Measurements from ENCODE around the gene RANBP2. TPM values are rescaled to one million over a fixed set of nuclear protein-coding genes. Genes with fewer than 3 reads are reported as not detected.
"Not testable (repeated sequence)": the region's sequence is repeated elsewhere in the genome, so short reads cannot be mapped to it uniquely, and the experiment has no call there.

The RANBP2 gene
- 48.8 to 67.6 TPM (median 52.7 TPM) in 3 replicates for total RNA-seq
- long read RNA-seq, partial matches to known transcripts, result 9 of 11 reads
- long read RNA-seq, other reads (novel, unspliced or antisense), result 2 of 11 reads

DNA sequence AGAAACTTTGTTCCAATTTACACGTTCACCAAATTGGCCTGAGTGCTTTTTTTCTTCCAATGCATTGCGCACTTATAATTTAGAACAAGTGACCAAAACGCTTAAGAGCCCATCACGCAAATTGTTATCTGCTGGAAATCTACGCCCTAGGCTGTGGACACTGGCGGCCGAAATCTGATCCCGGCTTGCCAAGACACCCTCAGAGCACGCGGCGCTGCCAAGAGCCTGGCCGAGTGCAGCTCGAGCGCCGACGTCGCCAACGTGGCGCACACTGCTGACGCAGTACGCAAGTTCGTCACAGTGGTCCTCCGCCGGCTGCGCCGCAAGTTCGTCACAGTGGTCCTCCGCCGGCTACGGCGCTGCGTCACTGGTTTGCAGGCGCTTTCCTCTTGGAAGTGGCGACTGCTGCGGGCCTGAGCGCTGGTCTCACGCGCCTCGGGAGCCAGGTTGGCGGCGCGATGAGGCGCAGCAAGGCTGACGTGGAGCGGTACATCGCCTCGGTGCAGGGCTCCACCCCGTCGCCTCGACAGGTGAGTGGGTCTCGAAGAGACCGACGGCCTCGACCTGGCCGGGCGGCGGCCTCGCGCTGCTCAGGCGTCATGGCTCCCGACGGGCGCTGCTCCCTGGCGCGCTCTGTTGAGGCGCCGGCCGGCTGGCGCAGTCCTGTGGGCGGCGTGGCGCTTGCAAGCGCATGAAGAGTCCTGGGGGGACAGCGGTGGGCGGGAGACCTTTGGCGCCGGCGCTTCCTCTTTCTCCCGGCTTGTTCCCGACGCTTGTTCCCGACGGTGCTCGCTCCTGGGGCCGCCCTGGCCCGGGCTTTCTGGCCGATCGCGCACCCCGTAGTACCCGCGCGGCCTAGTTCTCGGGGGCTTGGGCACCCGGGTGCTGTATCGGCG, at the start of gene RANBP2:
Gene RANBP2, plus strand, starts transcription at position 334 of the 896 bp plus-strand sequence. Its CDS starts 125 bp downstream, at position 459.
- TF ChIP-seq, protein P1, sequence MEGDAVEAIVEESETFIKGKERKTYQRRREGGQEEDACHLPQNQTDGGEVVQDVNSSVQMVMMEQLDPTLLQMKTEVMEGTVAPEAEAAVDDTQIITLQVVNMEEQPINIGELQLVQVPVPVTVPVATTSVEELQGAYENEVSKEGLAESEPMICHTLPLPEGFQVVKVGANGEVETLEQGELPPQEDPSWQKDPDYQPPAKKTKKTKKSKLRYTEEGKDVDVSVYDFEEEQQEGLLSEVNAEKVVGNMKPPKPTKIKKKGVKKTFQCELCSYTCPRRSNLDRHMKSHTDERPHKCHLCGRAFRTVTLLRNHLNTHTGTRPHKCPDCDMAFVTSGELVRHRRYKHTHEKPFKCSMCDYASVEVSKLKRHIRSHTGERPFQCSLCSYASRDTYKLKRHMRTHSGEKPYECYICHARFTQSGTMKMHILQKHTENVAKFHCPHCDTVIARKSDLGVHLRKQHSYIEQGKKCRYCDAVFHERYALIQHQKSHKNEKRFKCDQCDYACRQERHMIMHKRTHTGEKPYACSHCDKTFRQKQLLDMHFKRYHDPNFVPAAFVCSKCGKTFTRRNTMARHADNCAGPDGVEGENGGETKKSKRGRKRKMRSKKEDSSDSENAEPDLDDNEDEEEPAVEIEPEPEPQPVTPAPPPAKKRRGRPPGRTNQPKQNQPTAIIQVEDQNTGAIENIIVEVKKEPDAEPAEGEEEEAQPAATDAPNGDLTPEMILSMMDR (IDR thresholded peaks at IDR 0.05), result no peak

DNA sequence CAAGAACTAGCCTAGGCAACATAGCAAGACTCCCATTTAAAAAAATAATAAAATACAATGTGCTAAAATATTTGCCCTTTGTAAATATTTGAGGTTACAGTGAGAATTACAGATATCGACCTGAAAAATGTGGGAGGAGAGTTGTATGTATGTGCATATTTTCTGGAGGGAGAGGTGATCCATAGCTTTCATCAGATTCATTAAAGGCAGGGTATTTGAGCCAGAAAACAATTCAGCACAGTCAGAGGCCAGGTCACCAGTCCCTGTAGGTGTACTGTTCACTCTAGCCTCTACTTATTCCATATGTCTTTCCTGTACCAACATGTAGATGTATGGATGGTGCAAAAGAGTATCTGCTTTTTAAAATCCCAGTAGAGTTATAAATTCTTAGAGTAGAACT, 49.0 kb upstream of the RANBP2 start:
- H3K27me3 Mint-ChIP-seq (ENCODE audit: low read depth), result not testable (repeated sequence)

More for the DNA sequence above, at the start of gene RANBP2:
- H3K27me3 Mint-ChIP-seq (ENCODE audit: low read depth), result no peaks in the 10 kb centered on the region
- no peaks in the 10 kb centered on the region for H3K9me3 Mint-ChIP-seq (ENCODE audit: low read depth)
- peak within 1 kb of the TSS; percentile 80 for H3K4me3 Mint-ChIP-seq (ENCODE audit: unreplicated experiment)
- H3K27ac Mint-ChIP-seq (ENCODE audit: unreplicated experiment), result peak within 1 kb of the TSS; percentile 95
- DNase-seq (ENCODE audit: low spot score), result peak; percentile 99
- H3K4me1 Mint-ChIP-seq (ENCODE audit: low read depth), result peaks cover 28% of the 10 kb centered on the region
- H3K36me3 Mint-ChIP-seq (ENCODE audit: low read depth), result no peaks in the 10 kb centered on the region

DNA sequence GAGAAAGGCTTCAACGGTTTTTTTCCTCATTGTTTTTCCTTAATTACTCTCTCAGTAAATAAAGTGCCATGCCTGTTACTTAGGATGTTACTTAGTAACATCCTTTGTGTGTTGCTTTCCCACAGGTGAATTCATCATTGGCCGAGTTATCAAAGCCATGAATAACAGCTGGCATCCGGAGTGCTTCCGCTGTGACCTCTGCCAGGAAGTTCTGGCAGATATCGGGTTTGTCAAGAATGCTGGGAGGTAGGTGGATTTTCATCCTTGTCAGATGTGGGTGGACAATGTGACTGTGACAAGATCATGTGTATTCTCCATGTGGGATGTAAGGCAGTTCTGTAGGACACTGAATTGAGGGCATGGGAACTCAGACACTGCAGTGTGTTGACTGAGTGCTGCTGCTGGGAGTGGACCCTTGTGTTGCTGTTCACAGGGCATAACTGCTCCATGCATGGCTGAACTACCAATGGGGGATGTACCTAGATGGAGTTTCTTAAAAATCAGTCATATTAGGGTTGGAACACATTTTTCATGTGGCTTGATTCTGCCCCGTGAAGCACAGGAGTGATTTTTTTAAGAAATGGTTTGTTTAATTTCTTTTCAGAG, 47.0 kb upstream of the RANBP2 start:
- not testable (repeated sequence) for H3K27ac Mint-ChIP-seq (ENCODE audit: unreplicated experiment); H3K27me3 Mint-ChIP-seq (ENCODE audit: low read depth); DNase-seq (ENCODE audit: low spot score); H3K4me3 Mint-ChIP-seq (ENCODE audit: unreplicated experiment); H3K4me1 Mint-ChIP-seq (ENCODE audit: low read depth); H3K9me3 Mint-ChIP-seq (ENCODE audit: low read depth)
- H3K36me3 Mint-ChIP-seq (ENCODE audit: low read depth), result peaks cover 11% of the 10 kb centered on the region

More for the DNA sequence above, 49.0 kb upstream of the RANBP2 start:
- H3K4me3 Mint-ChIP-seq (ENCODE audit: unreplicated experiment); DNase-seq (ENCODE audit: low spot score); H3K36me3 Mint-ChIP-seq (ENCODE audit: low read depth); H3K27ac Mint-ChIP-seq (ENCODE audit: unreplicated experiment); H3K9me3 Mint-ChIP-seq (ENCODE audit: low read depth); H3K4me1 Mint-ChIP-seq (ENCODE audit: low read depth): not testable (repeated sequence)

DNA sequence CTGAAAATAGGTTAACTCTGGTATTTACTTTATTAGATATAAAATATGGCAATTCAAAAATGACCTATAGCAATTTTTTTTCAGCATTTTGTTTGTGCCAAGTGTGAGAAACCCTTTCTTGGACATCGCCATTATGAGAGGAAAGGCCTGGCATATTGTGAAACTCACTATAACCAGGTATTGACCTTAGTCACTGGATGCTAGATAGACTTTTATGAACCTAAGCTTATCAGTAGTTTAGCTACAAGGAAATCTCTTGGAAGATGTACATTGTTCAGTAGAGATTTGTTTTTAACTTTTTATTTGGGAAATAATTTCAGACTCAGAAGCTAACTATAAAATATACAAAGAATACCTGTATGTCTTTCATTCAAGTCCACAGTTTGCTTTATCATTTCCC, 42.8 kb upstream of the RANBP2 start:
- not testable (repeated sequence) for DNase-seq (ENCODE audit: low spot score); H3K27ac Mint-ChIP-seq (ENCODE audit: unreplicated experiment); H3K4me3 Mint-ChIP-seq (ENCODE audit: unreplicated experiment); H3K9me3 Mint-ChIP-seq (ENCODE audit: low read depth); H3K27me3 Mint-ChIP-seq (ENCODE audit: low read depth)
- Mint-ChIP-seq H3K36me3 (ENCODE audit: low read depth) (peaks cover 13% of the 10 kb centered on the region), H3K4me1 (ENCODE audit: low read depth) (peaks cover 30% of the 10 kb centered on the region)

DNA sequence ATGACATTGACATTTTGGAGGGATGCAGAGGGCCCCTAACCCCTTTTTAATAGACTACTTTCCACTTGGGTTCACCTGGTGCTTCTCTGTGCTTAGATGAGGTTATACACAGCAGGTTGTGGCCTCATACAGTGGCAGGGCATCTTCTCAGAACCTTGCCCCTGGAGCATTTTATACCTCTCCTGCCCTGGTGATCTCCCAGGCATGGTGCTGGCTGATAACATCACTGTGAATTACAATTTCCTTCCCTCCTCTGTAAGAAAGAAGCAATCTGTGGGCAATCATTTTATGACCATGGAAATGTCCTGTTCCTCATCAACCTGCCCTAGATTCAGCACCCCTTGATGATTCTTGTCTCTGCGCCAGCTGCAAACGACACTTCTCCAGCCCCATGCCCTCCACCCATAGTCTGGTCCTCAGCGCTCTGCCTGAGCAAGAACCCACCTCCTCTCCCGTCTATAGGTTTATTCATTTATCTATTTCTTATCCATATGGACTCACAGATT, 42.0 kb upstream of the RANBP2 start:
- Mint-ChIP-seq H3K4me1 (ENCODE audit: low read depth) (peaks cover 30% of the 10 kb centered on the region), H3K36me3 (ENCODE audit: low read depth) (peaks cover 16% of the 10 kb centered on the region), H3K27ac (ENCODE audit: unreplicated experiment) (peak overlapping the region; percentile 77)
- H3K27me3 Mint-ChIP-seq (ENCODE audit: low read depth); H3K4me3 Mint-ChIP-seq (ENCODE audit: unreplicated experiment); H3K9me3 Mint-ChIP-seq (ENCODE audit: low read depth); DNase-seq (ENCODE audit: low spot score): not testable (repeated sequence)

DNA sequence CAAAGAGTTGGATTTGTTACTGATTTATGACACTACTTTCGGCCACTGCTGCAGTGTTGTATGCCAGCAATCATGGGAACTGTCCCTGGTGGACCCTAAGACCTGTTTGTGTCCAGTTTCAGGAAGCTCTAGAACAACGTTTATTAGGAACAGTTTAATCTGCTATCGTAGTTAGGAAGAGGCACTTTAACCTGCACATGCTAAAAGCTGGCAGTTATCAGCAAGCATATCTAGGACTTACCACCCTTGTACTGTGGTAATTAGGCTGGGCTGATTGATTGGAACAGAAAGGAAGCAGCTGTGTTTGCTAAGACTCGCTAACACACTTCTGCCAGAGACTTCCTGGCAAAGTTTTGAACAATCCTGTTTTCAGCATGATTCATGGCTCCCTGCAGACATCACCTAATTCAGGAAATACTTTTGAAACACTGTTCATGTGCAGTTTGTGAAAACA, 41.1 kb upstream of the RANBP2 start:
- Mint-ChIP-seq H3K4me1 (ENCODE audit: low read depth) (peaks cover 30% of the 10 kb centered on the region), H3K36me3 (ENCODE audit: low read depth) (peaks cover 15% of the 10 kb centered on the region), H3K27ac (ENCODE audit: unreplicated experiment) (peak overlapping the region; percentile 75)
- not testable (repeated sequence) for DNase-seq (ENCODE audit: low spot score); H3K27me3 Mint-ChIP-seq (ENCODE audit: low read depth); H3K4me3 Mint-ChIP-seq (ENCODE audit: unreplicated experiment); H3K9me3 Mint-ChIP-seq (ENCODE audit: low read depth)

DNA sequence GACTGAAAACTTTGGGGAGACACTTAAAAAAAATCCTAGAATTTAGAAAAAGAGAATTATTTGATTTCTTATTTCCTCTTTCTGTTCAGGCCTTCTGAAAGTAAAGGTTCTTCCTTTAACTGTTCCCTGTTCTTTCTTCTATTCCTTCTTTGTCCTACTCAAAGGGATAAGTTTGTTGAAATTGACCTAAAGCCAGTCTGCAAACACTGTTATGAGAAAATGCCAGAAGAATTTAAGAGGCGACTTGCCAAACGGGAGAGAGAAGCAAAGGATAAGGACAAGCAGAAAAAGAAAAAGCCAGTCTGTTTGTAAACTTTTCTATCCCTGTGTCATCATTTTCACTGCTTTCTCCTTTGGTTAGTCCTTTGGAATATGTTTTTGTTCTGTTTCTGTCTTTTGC, 38.5 kb upstream of the RANBP2 start:
- not testable (repeated sequence) for H3K36me3 Mint-ChIP-seq (ENCODE audit: low read depth); H3K27me3 Mint-ChIP-seq (ENCODE audit: low read depth); H3K4me3 Mint-ChIP-seq (ENCODE audit: unreplicated experiment); DNase-seq (ENCODE audit: low spot score); H3K9me3 Mint-ChIP-seq (ENCODE audit: low read depth)
- H3K27ac Mint-ChIP-seq (ENCODE audit: unreplicated experiment), result peak overlapping the region; percentile 75
- H3K4me1 Mint-ChIP-seq (ENCODE audit: low read depth), result peaks cover 30% of the 10 kb centered on the region

DNA sequence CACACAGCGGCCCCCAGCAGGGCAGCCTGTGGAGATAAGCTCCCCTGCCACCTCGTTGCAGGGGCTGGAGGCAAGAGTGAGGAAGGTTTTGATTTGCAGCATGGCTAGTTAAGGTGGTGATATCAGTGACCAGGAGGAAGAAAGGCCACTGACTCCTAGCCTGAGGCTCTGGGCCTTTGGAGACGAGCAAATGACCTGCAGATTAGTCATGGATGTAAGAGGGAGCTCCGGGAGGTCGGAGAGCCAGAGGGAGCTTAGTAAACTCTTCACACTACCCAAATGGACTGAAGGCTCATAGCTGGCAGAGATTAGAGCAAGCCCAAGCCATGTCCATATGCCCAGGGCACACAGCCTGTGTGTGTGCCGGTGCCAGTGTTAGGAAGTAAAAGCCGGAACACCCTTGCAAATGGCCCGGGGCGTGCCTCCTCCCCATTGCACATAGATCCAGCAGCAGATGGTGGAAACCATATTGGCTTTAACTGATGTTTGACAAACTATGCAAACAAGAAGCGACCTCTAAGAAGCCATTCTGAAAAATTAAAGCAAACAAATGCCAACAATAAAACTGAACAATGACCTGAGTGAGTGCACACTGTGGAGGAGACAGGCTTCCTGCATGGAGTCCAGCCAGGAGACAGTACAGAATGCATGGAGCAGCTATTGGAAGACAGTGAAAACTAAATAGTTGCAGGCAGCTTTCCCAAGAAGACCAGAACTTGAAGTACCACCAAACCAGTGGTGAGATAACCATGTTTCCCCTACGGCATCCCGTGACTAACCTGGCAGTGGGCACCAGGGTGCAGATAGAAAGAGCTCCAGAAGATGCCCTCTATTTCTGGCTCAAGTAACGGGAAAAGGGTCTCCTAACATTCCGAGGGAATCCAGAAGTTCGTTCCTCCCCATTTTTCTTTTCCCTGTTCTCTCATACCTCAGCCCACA, 30.2 kb upstream of the RANBP2 start:
- H3K27me3 Mint-ChIP-seq (ENCODE audit: low read depth); H3K4me3 Mint-ChIP-seq (ENCODE audit: unreplicated experiment): not testable (repeated sequence)

More for the DNA sequence above, 30.2 kb upstream of the RANBP2 start:
- H3K9me3 Mint-ChIP-seq (ENCODE audit: low read depth); H3K4me1 Mint-ChIP-seq (ENCODE audit: low read depth); H3K27ac Mint-ChIP-seq (ENCODE audit: unreplicated experiment); DNase-seq (ENCODE audit: low spot score); H3K36me3 Mint-ChIP-seq (ENCODE audit: low read depth): not testable (repeated sequence)

All from chondrocyte (in vitro differentiated cells).